Loucy (cell line): ENCODE results near the gene BAIAP2L1.
A peak's percentile ranks its signal among the peaks of the same experiment; 100 is the strongest.

Source experiments
- H2AFZ ChIP-seq: fragments of 200-600 bp; sonication (generic); 2 replicates; pipeline ENCODE4 v1.6.0; 2016; ENCODE audit warnings: antibody characterized with exemption, mild to moderate bottlenecking, low read length, moderate library complexity
- H3F3A ChIP-seq: fragments of 200-600 bp; 2 replicates; pipeline ENCODE4 v1.6.0; 2016; ENCODE audit warnings: antibody characterized with exemption, low read depth, mild to moderate bottlenecking
- H3K27me3 ChIP-seq: fragments of 200-600 bp; sonication (generic); 2 replicates; pipeline ENCODE4 v1.6.1; 2014; ENCODE audit warnings: low read length, mild to moderate bottlenecking; ENCODE audit not compliant: insufficient read depth, poor library complexity, severe bottlenecking
- H3K36me3 ChIP-seq: fragments of 200-600 bp; sonication (generic); 2 replicates; pipeline ENCODE4 v1.6.1; 2016; ENCODE audit warnings: low read length; ENCODE audit not compliant: insufficient read depth
- H3K4me1 ChIP-seq: fragments of 200-600 bp; sonication (generic); 2 replicates; pipeline ENCODE4 v1.5.1; 2014; ENCODE audit warnings: low read length, mild to moderate bottlenecking; ENCODE audit not compliant: insufficient read depth, poor library complexity, severe bottlenecking
- H3K4me2 ChIP-seq: fragments of 200-600 bp; sonication (generic); 2 replicates; pipeline ENCODE4 v1.6.0; 2014; ENCODE audit warnings: antibody characterized with exemption, low read length, low read depth, mild to moderate bottlenecking; ENCODE audit not compliant: poor library complexity, severe bottlenecking
- H3K4me3 ChIP-seq: fragments of 200-600 bp; sonication (generic); 2 replicates; pipeline ENCODE4 v1.5.1; 2014; ENCODE audit warnings: low read length, mild to moderate bottlenecking, mixed read lengths; ENCODE audit not compliant: poor library complexity, severe bottlenecking
- H3K79me2 ChIP-seq: fragments of 200-600 bp; sonication (generic); 2 replicates; pipeline ENCODE4 v1.6.1; 2014; ENCODE audit warnings: low read length; ENCODE audit not compliant: insufficient read depth
- H3K9ac ChIP-seq: fragments of 200-600 bp; sonication (generic); 2 replicates; pipeline ENCODE4 v1.6.0; 2014; ENCODE audit warnings: mild to moderate bottlenecking, low read depth, low read length, moderate library complexity; ENCODE audit not compliant: poor library complexity, severe bottlenecking
- H3K9me2 ChIP-seq: fragments of 200-600 bp; sonication (generic); replicated peaks from 2 replicates; pipeline ENCODE4 v1.6.1; 2016; ENCODE audit warnings: low read depth, low read length, mixed read lengths
- H3K9me3 ChIP-seq: fragments of 200-600 bp; sonication (generic); 2 replicates; pipeline ENCODE4 v1.6.1; 2014; ENCODE audit warnings: mild to moderate bottlenecking, antibody characterized with exemption, low read length, low read depth; ENCODE audit not compliant: insufficient read depth
- H4K20me1 ChIP-seq: fragments of 200-600 bp; sonication (generic); 2 replicates; pipeline ENCODE4 v1.6.0; 2014; ENCODE audit warnings: antibody characterized with exemption, low read length, mild to moderate bottlenecking; ENCODE audit not compliant: insufficient read depth, poor library complexity, severe bottlenecking
- EZH2phosphoT487 ChIP-seq: fragments of 200-600 bp; IDR thresholded peaks from 2 replicates; pipeline ENCODE4 v1.6.1; 2018; ENCODE audit warnings: antibody characterized with exemption, mild to moderate bottlenecking, moderate library complexity, borderline replicate concordance
- TF ChIP-seq, protein P1 (sequence below): fragments of 200-600 bp; sonication (generic); conservative IDR thresholded peaks from 2 replicates; pipeline ENCODE4 v1.5.1; 2014; ENCODE audit warnings: mild to moderate bottlenecking, antibody characterized with exemption, low read length

BAIAP2L1 gene

GRCh38 chr7:98285157-98286092 is 115.5 kb downstream of the BAIAP2L1 start:
- TF ChIP-seq EZH2phosphoT487: no peak
- TF ChIP-seq, protein P1, sequence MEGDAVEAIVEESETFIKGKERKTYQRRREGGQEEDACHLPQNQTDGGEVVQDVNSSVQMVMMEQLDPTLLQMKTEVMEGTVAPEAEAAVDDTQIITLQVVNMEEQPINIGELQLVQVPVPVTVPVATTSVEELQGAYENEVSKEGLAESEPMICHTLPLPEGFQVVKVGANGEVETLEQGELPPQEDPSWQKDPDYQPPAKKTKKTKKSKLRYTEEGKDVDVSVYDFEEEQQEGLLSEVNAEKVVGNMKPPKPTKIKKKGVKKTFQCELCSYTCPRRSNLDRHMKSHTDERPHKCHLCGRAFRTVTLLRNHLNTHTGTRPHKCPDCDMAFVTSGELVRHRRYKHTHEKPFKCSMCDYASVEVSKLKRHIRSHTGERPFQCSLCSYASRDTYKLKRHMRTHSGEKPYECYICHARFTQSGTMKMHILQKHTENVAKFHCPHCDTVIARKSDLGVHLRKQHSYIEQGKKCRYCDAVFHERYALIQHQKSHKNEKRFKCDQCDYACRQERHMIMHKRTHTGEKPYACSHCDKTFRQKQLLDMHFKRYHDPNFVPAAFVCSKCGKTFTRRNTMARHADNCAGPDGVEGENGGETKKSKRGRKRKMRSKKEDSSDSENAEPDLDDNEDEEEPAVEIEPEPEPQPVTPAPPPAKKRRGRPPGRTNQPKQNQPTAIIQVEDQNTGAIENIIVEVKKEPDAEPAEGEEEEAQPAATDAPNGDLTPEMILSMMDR: no peak
- no peaks in the 10 kb centered on the region for H3K27me3 ChIP-seq
- peak overlapping the region; percentile 50 for H3K9ac ChIP-seq
- no peaks in the 10 kb centered on the region for H3F3A ChIP-seq
- no peaks in the 10 kb centered on the region for H3K9me3 ChIP-seq
- peak overlapping the region; percentile 100 for H3K4me2 ChIP-seq
- H3K36me3 ChIP-seq: no peaks in the 10 kb centered on the region
- H3K4me3 ChIP-seq: peak overlapping the region; percentile 95
- H3K4me1 ChIP-seq: peaks cover 38% of the 10 kb centered on the region
- peaks cover 37% of the 10 kb centered on the region; the same call in 1 of the 2 replicates for H3K79me2 ChIP-seq
- H2AFZ ChIP-seq: no peak overlapping the region
- H3K9me2 ChIP-seq: no peaks in the 10 kb centered on the region
- H4K20me1 ChIP-seq: peaks cover 36% of the 10 kb centered on the region

GRCh38 chr7:98284335-98285036 is 116.4 kb downstream of the BAIAP2L1 start:
- peaks cover 37% of the 10 kb centered on the region; the same call in 1 of the 2 replicates for H3K79me2 ChIP-seq
- TF ChIP-seq, protein P1: no peak
- TF ChIP-seq EZH2phosphoT487: no peak
- H2AFZ ChIP-seq: no peak overlapping the region
- peak overlapping the region; percentile 100 for H3K4me2 ChIP-seq
- no peaks in the 10 kb centered on the region for H3K36me3 ChIP-seq
- no peaks in the 10 kb centered on the region for H3K9me3 ChIP-seq
- H4K20me1 ChIP-seq: peaks cover 36% of the 10 kb centered on the region
- H3K27me3 ChIP-seq: no peaks in the 10 kb centered on the region
- H3K4me1 ChIP-seq: peaks cover 38% of the 10 kb centered on the region
- peak overlapping the region; percentile 95 for H3K4me3 ChIP-seq
- no peaks in the 10 kb centered on the region for H3K9me2 ChIP-seq
- H3F3A ChIP-seq: no peaks in the 10 kb centered on the region
- peak overlapping the region; percentile 50 for H3K9ac ChIP-seq

DNA sequence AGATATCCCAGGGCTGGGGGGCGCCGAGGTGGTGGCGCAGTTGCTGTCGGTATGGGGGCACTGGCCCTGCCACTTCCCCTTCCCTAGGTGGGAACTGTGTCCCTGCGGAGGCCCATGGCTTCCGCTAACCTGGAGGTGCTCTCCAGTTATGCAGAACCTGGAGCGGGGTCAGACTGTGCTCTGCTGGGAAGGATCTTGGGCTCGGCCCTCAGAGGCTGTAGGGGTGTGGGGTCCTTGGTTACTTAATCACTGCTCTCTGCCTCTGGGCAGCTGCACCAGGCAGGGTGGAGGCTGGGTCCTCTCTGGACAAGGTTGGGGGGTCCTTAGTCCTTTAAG is 117.0 kb downstream of the BAIAP2L1 start:
- no peaks in the 10 kb centered on the region for H3F3A ChIP-seq
- H3K9ac ChIP-seq: peak overlapping the region; percentile 48
- peak overlapping the region; percentile 95 for H3K4me3 ChIP-seq
- no peaks in the 10 kb centered on the region for H3K9me2 ChIP-seq
- no peak overlapping the region for H2AFZ ChIP-seq
- TF ChIP-seq, protein P1: no peak
- TF ChIP-seq EZH2phosphoT487: no peak
- H3K9me3 ChIP-seq: no peaks in the 10 kb centered on the region
- H3K4me1 ChIP-seq: peaks cover 38% of the 10 kb centered on the region
- H4K20me1 ChIP-seq: peaks cover 36% of the 10 kb centered on the region
- H3K79me2 ChIP-seq: peaks cover 37% of the 10 kb centered on the region; the same call in 1 of the 2 replicates
- H3K36me3 ChIP-seq: no peaks in the 10 kb centered on the region
- peak overlapping the region; percentile 100 for H3K4me2 ChIP-seq
- H3K27me3 ChIP-seq: no peaks in the 10 kb centered on the region
